RWPE1 (cell line): ENCODE results near the gene BCLAF3.

Experiments used
- CTCF ChIA-PET: fragments of 350-600 bp; sonication (Branson Sonifier 250); formaldehyde crosslinking; extraction: SDS; loops from one replicate; lab custom pipeline; 2021; lab: Yijun Ruan, JAX
- POLR2A ChIA-PET: fragments of 400-600 bp; formaldehyde crosslinking; extraction: SDS; loops from one replicate; lab custom pipeline; 2020; ENCODE audit warnings: antibody characterized with exemption; ENCODE audit not compliant: low non-redundant PET; lab: Yijun Ruan, JAX
- DNase-seq: peaks from one replicate; pipeline ENCODE4 v3.0.0; 2012; ENCODE audit warnings: low spot score
- H3K27ac ChIP-seq: fragments of 450-650 bp; 2 replicates; pipeline ENCODE4 v1.5.1; 2017
- TF ChIP-seq, protein P1 (sequence below): fragments of 450-650 bp; conservative IDR thresholded peaks from 2 replicates; pipeline ENCODE4 v1.5.1; 2017; ENCODE audit warnings: low read depth, mild to moderate bottlenecking

BCLAF3 gene

DNA sequence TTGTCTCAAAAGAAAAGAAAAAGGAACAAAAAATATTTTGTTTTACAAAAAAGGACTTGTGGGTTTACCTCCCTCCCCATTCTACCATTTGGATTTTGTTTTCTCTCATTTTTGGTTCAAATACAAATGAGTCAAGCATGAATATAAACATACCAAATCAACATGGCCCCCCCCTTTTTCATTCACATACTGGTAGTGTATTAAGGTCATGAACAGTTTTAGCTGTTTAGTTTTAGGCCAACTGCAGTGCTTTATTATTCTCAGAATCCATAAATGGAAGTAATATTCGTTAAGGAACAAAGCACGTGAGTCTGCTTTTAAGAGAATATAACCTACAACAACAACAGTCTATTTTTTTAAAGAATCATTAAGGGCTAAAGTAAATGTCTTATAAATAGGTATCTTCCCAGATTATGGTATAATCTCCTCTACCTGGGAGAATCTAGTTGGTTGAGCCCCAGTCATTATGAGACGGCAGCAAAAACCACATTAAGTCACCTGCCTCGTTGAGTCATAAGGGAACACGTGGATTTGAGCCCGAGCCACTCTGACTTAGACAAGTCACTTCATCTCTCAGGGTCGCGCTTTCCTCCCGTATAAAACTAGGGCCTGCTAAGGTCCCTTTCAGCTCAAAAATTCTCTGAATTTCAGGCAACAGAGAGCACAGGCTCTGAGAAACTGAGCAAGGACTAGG, 26.7 kb downstream of the BCLAF3 start:
- ChIA-PET POLR2A (no interaction called here), CTCF (no interaction called here)
- TF ChIP-seq, protein P1, sequence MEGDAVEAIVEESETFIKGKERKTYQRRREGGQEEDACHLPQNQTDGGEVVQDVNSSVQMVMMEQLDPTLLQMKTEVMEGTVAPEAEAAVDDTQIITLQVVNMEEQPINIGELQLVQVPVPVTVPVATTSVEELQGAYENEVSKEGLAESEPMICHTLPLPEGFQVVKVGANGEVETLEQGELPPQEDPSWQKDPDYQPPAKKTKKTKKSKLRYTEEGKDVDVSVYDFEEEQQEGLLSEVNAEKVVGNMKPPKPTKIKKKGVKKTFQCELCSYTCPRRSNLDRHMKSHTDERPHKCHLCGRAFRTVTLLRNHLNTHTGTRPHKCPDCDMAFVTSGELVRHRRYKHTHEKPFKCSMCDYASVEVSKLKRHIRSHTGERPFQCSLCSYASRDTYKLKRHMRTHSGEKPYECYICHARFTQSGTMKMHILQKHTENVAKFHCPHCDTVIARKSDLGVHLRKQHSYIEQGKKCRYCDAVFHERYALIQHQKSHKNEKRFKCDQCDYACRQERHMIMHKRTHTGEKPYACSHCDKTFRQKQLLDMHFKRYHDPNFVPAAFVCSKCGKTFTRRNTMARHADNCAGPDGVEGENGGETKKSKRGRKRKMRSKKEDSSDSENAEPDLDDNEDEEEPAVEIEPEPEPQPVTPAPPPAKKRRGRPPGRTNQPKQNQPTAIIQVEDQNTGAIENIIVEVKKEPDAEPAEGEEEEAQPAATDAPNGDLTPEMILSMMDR = no peak
- no peak overlapping the region for H3K27ac ChIP-seq
- DNase-seq = peak; percentile 3

DNA sequence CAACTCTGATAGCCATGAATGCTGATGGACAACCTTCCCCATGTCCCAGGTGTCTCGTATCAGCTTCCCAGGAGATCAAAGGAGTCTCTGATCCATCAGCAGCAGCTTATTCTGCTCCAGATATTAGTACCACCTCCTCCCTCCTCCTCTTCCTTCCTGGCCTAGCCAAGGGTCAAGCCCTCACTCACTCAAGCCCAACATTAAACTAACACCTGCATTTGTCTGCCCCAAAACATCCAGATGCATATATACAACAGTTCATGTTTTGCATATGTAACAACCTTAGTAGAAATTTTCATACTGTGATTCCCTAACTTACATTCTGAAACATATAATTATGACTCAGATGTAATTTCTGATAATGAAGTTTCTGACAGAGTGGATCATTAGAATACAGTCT, 29.9 kb downstream of the BCLAF3 start:
- no peak overlapping the region for H3K27ac ChIP-seq
- POLR2A ChIA-PET = no interaction called here
- TF ChIP-seq, protein P1 = no peak
- CTCF ChIA-PET = interaction anchor here (0.7 kb wide), 1 partner anchor 192 kb away, joined by 4 read pairs; no protein-coding TSS in a partner anchor
- no peak for DNase-seq

DNA sequence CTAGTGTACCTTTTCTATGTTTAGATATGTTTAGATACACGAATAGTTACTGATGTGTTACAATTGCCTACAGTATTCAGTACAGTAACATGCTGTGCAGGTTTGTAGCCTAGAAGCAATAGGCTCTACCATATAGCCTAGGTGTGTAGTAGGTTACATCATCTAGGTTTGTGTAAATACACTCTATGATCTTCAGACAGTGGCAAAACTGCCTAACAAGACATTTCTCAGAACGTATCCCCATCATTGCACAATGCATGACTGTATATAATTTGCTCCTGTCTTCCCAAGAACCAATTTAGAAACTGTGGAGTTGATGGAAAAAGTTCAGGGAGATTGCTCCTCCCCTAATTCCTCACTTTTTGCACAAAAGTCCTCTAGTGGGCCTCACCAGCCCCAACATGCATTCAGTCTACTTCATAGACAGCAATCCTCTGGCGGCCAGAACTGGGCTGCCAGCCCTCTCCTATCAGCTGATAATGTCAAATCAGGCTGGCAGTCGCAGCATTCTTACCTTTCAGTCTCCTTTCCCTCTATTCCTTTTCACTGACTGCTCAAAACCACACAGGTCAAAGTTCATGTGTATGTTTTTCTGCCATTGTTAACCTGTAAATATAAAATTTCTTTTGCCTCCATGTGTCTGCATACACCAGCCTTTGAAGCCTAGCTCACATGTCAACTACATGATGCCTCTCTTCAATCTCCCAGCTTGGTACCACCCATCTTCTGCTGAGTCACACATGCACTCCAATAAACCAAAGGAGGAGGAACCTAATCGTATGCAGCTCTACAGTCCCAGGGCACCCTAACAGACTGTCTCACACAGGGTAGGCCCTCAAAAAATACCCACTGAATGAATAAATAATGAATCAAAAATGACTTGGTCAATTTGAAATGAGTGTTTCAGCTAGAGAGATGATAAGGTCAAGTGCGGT, 32.0 kb downstream of the BCLAF3 start:
- no peak for DNase-seq
- H3K27ac ChIP-seq = no peak overlapping the region
- TF ChIP-seq, protein P1 = no peak
- ChIA-PET POLR2A (no interaction called here), CTCF (interaction anchor here (0.6 kb wide), 1 partner anchor 10 kb away, joined by 10 read pairs; no protein-coding TSS in a partner anchor)

DNA sequence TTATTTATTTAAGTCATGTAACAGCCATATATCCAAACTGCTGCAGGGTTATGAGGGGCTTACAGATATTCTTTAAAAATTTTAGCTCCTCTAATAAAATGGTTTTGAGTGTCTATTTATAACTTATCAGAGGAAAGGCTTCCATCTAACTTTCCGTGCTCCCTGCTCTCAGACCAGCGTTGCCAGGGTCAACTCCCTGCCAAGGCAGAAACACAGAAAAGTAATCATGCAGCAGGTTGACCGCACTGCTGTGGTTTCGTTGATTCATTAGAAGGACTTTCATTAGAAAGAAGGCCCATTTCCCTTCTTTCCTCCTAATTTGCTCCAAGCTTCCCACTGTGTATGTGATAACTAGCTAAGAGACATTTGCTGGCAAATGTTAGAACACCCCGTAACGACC, 33.9 kb downstream of the BCLAF3 start:
- H3K27ac ChIP-seq = no peak overlapping the region
- POLR2A ChIA-PET = no interaction called here
- no peak for DNase-seq
- TF ChIP-seq, protein P1 = no peak
- CTCF ChIA-PET = interaction anchor here (0.5 kb wide), 1 partner anchor 1685 kb away, joined by 4 read pairs; no protein-coding TSS in a partner anchor

DNA sequence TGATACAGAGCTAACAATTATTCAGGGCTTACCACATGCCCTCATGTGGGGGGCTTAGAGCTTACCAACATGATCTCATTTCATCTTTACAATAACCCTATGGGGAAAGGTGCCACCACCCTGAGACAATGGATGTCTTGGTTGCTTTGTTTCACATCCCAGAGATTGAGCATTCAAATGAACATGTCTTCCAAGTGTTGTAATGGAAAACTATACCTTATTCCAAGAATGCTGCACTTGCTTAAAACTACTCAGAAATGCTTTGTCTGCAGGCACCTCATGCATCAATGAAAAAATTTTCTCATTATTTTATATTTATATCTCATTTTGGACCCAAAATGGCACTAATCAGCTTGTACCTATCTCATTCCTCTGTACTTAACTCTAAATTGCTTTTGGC, 34.6 kb downstream of the BCLAF3 start:
- CTCF ChIA-PET = no interaction called here
- TF ChIP-seq, protein P1 = no peak
- no peak for DNase-seq
- no peak overlapping the region for H3K27ac ChIP-seq
- POLR2A ChIA-PET = no interaction called here

DNA sequence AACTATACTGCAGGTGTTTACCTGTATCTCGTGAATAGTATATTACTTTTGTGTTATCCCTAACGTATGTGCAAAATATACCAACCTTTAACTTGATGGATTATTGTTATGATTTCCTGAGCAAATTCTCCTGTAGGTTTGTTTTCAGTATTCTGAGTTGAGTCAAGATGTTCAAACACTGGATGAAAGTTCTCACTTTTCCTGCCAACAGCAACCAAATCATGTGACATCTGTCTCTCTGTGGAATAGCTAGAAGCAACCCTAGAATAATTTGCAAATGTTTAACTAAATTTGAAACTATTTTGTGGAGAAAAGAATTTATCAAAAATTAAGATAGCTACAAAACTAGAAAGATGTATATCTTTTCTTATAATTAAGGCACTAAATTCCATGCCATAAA, 35.6 kb downstream of the BCLAF3 start:
- TF ChIP-seq, protein P1 = no peak

More for the DNA sequence above, 35.6 kb downstream of the BCLAF3 start:
- no peak for DNase-seq
- POLR2A ChIA-PET = no interaction called here
- H3K27ac ChIP-seq = no peak overlapping the region
- CTCF ChIA-PET = no interaction called here
